Mesenchymal stem cell (in vitro differentiated cells and primary cell): ENCODE data around the gene TUBGCP5.

ENCODE experiments used
- DNase-seq: peaks from one replicate; pipeline ENCODE4 v3.0.0-alpha.2; 2013
- H2AFZ ChIP-seq: one replicate; pipeline ENCODE4 v1.6.1; 2013; ENCODE audit warnings: low read depth, mild to moderate bottlenecking, control low read depth, inconsistent platforms, low read length, moderate library complexity
- H2AK5ac ChIP-seq: 2 replicates; pipeline ENCODE4 v1.6.1; 2013; ENCODE audit warnings: low read length, moderate library complexity, mild to moderate bottlenecking, inconsistent platforms; ENCODE audit not compliant: severe bottlenecking
- H2BK120ac ChIP-seq: one replicate; pipeline ENCODE4 v1.6.1; 2013; ENCODE audit warnings: low read depth, mild to moderate bottlenecking, inconsistent platforms, low read length, moderate library complexity
- H2BK12ac ChIP-seq, 2 experiments: one replicate each; pipeline ENCODE4 v1.6.1; 2013; ENCODE audit warnings: inconsistent platforms in 2 of 2, low read length in 2 of 2, mild to moderate bottlenecking in 2 of 2, moderate library complexity in 2 of 2, control low read depth in 1 of 2
- H2BK15ac ChIP-seq: one replicate; pipeline ENCODE4 v1.6.1; 2013; ENCODE audit warnings: mild to moderate bottlenecking, low read depth, inconsistent platforms; ENCODE audit not compliant: poor library complexity, severe bottlenecking
- H2BK5ac ChIP-seq: 2 replicates; pipeline ENCODE4 v1.6.1; 2013; ENCODE audit warnings: low read depth, mild to moderate bottlenecking, low read length, control low read depth, inconsistent platforms; ENCODE audit not compliant: poor library complexity, severe bottlenecking
- H3K14ac ChIP-seq, 2 experiments: one replicate each; pipeline ENCODE4 v1.6.1; 2013; ENCODE audit warnings: inconsistent platforms in 2 of 2, low read length in 2 of 2, control low read depth in 1 of 2, mild to moderate bottlenecking in 1 of 2, moderate library complexity in 1 of 2
- H3K18ac ChIP-seq, 2 experiments: one replicate each; pipeline ENCODE4 v1.6.1; 2013; ENCODE audit warnings: inconsistent platforms in 2 of 2, low read length in 2 of 2, control low read depth in 1 of 2, low read depth in 1 of 2, mild to moderate bottlenecking in 1 of 2
- H3K23ac ChIP-seq, 2 experiments: one replicate each; pipeline ENCODE4 v1.6.1; 2013; ENCODE audit warnings: inconsistent platforms in 2 of 2, low read length in 2 of 2, mild to moderate bottlenecking in 2 of 2, moderate library complexity in 2 of 2, control low read depth in 1 of 2
- H3K27ac ChIP-seq: 2 replicates; pipeline ENCODE4 v1.5.1; 2013; ENCODE audit warnings: mild to moderate bottlenecking, moderate library complexity, low read length, control low read depth, inconsistent platforms; ENCODE audit not compliant: poor library complexity, severe bottlenecking
- H3K27me3 ChIP-seq, 2 experiments: 2 replicates each; pipeline versions ENCODE4 v1.6.1 to v1.7.0; 2013; ENCODE audit warnings: low read length in 2 of 2, mild to moderate bottlenecking in 2 of 2, moderate library complexity in 2 of 2, control low read depth in 1 of 2, inconsistent platforms in 1 of 2; ENCODE audit not compliant: control insufficient read depth in 1 of 2, insufficient read depth in 1 of 2
- H3K36me3 ChIP-seq, 2 experiments: 2 replicates each; pipeline versions ENCODE4 v1.6.1 to v1.7.0; 2013; ENCODE audit warnings: low read length in 2 of 2, control low read depth in 1 of 2, inconsistent platforms in 1 of 2, low read depth in 1 of 2, mild to moderate bottlenecking in 1 of 2; ENCODE audit not compliant: insufficient read depth in 2 of 2, control insufficient read depth in 1 of 2
- H3K4ac ChIP-seq, 2 experiments: one replicate each; pipeline ENCODE4 v1.6.1; 2013; ENCODE audit warnings: inconsistent platforms in 2 of 2, low read length in 2 of 2, mild to moderate bottlenecking in 2 of 2, moderate library complexity in 2 of 2, control low read depth in 1 of 2, low read depth in 1 of 2
- H3K4me1 ChIP-seq: 2 replicates; pipeline ENCODE4 v1.6.1; 2013; ENCODE audit warnings: low read depth, low read length, control low read depth; ENCODE audit not compliant: control insufficient read depth, insufficient read depth
- H3K4me2 ChIP-seq: 2 replicates; pipeline ENCODE4 v1.6.1; 2013; ENCODE audit warnings: low read length, mild to moderate bottlenecking, inconsistent platforms; ENCODE audit not compliant: poor library complexity, severe bottlenecking
- H3K4me3 ChIP-seq, 2 experiments: 2 replicates each; pipeline versions ENCODE4 v1.5.1 to v1.7.0; 2013; ENCODE audit warnings: low read length in 2 of 2, mild to moderate bottlenecking in 2 of 2, control low read depth in 1 of 2, low read depth in 1 of 2; ENCODE audit not compliant: insufficient read depth in 1 of 2
- H3K79me1 ChIP-seq: replicated peaks from 2 replicates; pipeline ENCODE4 v1.6.1; 2013; ENCODE audit warnings: mild to moderate bottlenecking, control low read depth, low read length, inconsistent platforms; ENCODE audit not compliant: poor library complexity, severe bottlenecking
- H3K9ac ChIP-seq: 2 replicates; pipeline ENCODE4 v1.7.0; 2013; ENCODE audit warnings: mild to moderate bottlenecking, low read length, moderate library complexity
- H3K9me3 ChIP-seq: 2 replicates; pipeline ENCODE4 v1.7.0; 2013; ENCODE audit warnings: mild to moderate bottlenecking, low read length; ENCODE audit not compliant: control insufficient read depth
- H4K8ac ChIP-seq: one replicate; pipeline ENCODE4 v1.6.1; 2013; ENCODE audit warnings: inconsistent platforms, mild to moderate bottlenecking, low read length, moderate library complexity
- H4K91ac ChIP-seq: one replicate; pipeline ENCODE4 v1.6.1; 2013; ENCODE audit warnings: mild to moderate bottlenecking, low read length, inconsistent platforms
- WGBS: methylation state at CpG from one replicate; pipeline ENCODE4 v1.1.7; 2013; ENCODE audit warnings: mixed read lengths; 5-methylcytosine and 5-hydroxymethylcytosine counted together

TUBGCP5 gene

DNA sequence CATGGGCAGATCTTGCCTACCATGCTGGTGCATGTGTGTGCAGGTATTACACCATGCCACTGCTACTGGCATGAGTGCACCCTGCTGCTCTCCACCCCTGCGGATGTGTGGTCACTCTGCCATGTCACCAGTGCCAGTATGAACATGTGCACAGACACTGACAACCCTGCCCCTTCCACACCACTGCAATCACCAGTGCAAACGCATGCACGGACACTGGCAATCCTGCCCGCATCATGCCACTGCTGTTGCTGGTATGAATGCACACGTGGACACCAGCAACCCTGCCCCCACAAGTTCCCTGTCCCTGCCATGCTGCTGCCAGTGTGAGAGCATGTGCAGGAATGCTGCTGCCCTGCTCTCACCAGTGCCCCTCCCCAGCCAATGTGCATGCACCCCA is 24.8 kb upstream of the TUBGCP5 start:
- no peak for DNase-seq
- Histone ChIP-seq H3K23ac (no peak overlapping the region), H3K27ac (no peak overlapping the region), H2AK5ac (no peak overlapping the region), H4K91ac (no peak overlapping the region), H3K4me2 (no peak overlapping the region), H3K4ac (no peak overlapping the region), H2BK12ac (no peak overlapping the region), H3K79me1 (no peaks in the 10 kb centered on the region), H2BK5ac (no peak overlapping the region), H3K18ac (no peak overlapping the region), H3K9ac (no peak overlapping the region), H2AFZ (no peak overlapping the region), H2BK15ac (no peak overlapping the region), H3K4me3 (no peak overlapping the region), H2BK120ac (no peak overlapping the region), H3K9me3 (no peaks in the 10 kb centered on the region), H3K36me3 (no peaks in the 10 kb centered on the region), H3K27me3 (peaks cover 3 to 6% of the 10 kb centered on the region in 2 experiments), H3K14ac (no peak overlapping the region), H3K4me1 (peaks cover 6% of the 10 kb centered on the region), H4K8ac (no peak overlapping the region)
- WGBS = 72% methylated on average over 4 of the region's 5 CpGs

DNA sequence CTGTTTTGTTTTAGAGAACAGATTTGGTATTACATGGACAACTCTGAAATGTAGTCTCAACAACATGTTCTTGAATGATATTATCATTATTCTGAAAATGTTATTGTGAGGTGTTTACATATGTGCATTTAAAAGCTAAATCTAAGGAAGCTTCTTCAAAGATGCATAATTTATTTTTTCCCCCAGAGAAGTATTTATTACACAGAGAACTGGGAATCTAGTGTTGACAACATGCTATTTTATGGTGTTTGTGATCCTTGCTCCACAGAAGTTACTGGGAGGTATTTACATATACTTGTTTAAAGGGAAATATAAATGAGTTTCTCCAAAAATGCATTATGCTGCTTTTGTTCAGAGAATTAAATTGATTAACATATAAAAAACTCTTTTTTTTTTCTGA is 18.3 kb upstream of the TUBGCP5 start:
- Histone ChIP-seq H3K9me3 (no peaks in the 10 kb centered on the region), H3K14ac (no peak overlapping the region), H3K18ac (no peak overlapping the region), H4K91ac (no peak overlapping the region), H2AFZ (no peak overlapping the region), H3K27me3 (peaks cover 4 to 7% of the 10 kb centered on the region in 2 experiments), H3K4me1 (no peaks in the 10 kb centered on the region), H2BK5ac (no peak overlapping the region), H2BK12ac (no peak overlapping the region), H3K4me3 (no peak overlapping the region), H2BK120ac (no peak overlapping the region), H3K4ac (no peak overlapping the region), H2BK15ac (no peak overlapping the region), H3K23ac (no peak overlapping the region), H4K8ac (no peak overlapping the region), H3K4me2 (no peak overlapping the region), H3K79me1 (no peaks in the 10 kb centered on the region), H3K9ac (no peak overlapping the region), H3K36me3 (no peaks in the 10 kb centered on the region), H3K27ac (no peak overlapping the region), H2AK5ac (no peak overlapping the region)
- DNase-seq = no peak

DNA sequence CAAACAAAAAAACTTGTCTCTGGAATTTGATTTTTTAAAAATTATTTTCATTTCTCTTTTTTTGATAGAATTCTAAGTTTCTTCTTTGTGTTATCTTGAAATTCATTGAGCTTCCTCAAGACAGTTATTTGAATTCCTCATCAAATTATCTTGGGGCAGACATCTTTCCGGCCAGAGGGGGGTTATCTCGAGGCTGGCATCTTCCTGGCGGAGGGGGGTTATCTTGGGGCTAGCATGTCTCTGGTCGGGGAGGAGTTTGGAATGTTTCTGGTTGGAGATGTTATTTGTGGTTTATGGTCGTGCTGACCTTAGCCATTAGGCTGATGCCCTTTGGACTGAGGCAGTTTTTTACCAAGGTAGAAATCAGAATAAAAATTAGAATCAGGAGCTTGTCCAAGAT is 15.9 kb upstream of the TUBGCP5 start:
- Histone ChIP-seq H2BK120ac (no peak overlapping the region), H3K4ac (no peak overlapping the region), H2BK12ac (no peak overlapping the region), H3K14ac (no peak overlapping the region), H3K4me3 (no peak overlapping the region), H3K18ac (no peak overlapping the region), H2AFZ (no peak overlapping the region), H3K27me3 (peaks cover 0 to 4% of the 10 kb centered on the region in 2 experiments), H3K36me3 (no peaks in the 10 kb centered on the region), H4K8ac (no peak overlapping the region), H4K91ac (no peak overlapping the region), H3K4me1 (no peaks in the 10 kb centered on the region), H3K23ac (no peak overlapping the region), H3K27ac (no peak overlapping the region), H3K4me2 (no peak overlapping the region), H3K9me3 (no peaks in the 10 kb centered on the region), H2BK5ac (no peak overlapping the region), H3K79me1 (no peaks in the 10 kb centered on the region), H2AK5ac (no peak overlapping the region), H2BK15ac (no peak overlapping the region), H3K9ac (no peak overlapping the region)
- 62% methylated on average over 5 of the region's 5 CpGs for WGBS
- no peak for DNase-seq

DNA sequence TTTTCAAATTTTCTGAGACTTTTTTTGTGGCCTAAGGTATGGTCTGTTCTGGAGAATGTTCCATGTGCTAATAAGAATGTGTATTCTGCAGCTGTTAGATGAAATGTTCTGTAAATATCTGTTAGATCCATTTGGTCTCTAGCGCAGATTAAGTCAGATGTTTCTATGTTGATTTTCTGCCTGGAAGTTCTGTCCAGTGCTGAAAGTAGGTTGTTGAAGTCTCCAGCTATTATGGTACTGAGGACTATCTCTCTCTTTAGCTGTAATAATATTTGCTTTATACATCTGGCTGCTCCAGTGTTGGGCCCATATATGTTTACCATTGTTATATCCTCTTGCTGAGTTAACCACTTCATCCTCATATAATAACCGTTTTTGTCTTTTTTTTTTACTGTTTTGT is 13.2 kb upstream of the TUBGCP5 start:
- Histone ChIP-seq H3K36me3 (no peaks in the 10 kb centered on the region), H3K14ac (no peak overlapping the region), H2BK120ac (no peak overlapping the region), H3K4me3 (no peak overlapping the region), H3K4me1 (no peaks in the 10 kb centered on the region), H3K4me2 (no peak overlapping the region), H2BK15ac (no peak overlapping the region), H2BK5ac (no peak overlapping the region), H4K91ac (no peak overlapping the region), H3K9me3 (no peaks in the 10 kb centered on the region), H2AK5ac (no peak overlapping the region), H4K8ac (no peak overlapping the region), H3K4ac (no peak overlapping the region), H2AFZ (no peak overlapping the region), H3K9ac (no peak overlapping the region), H3K23ac (no peak overlapping the region), H3K27me3 (peaks cover 0 to 4% of the 10 kb centered on the region in 2 experiments), H3K18ac (no peak overlapping the region), H2BK12ac (no peak overlapping the region), H3K27ac (no peak overlapping the region), H3K79me1 (no peaks in the 10 kb centered on the region)
- DNase-seq = no peak
- WGBS = 100% methylated on average over 1 of the region's 2 CpGs
